Measurements from ENCODE around the gene RERE.

The RERE gene

DNA sequence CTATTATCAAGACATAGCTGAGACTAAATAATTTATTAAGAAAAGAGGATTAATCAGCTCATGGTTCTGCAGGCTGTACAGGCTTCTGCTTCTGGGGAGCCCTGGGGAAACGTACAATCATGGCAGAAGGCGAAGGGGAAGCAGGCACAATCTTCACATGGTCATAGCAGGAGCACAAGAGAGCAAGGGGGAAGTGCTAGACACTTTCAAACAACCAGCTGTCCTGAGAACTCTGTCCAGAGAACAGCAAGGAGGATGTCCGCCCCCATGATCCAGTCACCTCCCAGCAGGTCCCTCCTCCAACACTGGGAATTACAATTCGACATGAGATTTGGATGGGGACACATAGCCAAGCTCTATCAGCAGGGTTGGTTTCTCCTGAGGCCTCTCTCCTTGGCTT, 509.8 kb downstream of the RERE start:
- Histone ChIP-seq H3K27ac (ENCODE audit: low read depth, low read length) (no peak overlapping the region), H3K9ac (ENCODE audit: low read length) (no peak overlapping the region), H3K27me3 (ENCODE audit: control insufficient read depth, insufficient read depth, low read length) (no peaks in the 10 kb centered on the region), H3K36me3 (ENCODE audit: control insufficient read depth, insufficient read depth, low read length) (no peaks in the 10 kb centered on the region), H3K4me1 (ENCODE audit: control insufficient read depth, insufficient read depth, low read length) (no peaks in the 10 kb centered on the region), H3K4me3 (ENCODE audit: low read length) (no peak overlapping the region)

DNA sequence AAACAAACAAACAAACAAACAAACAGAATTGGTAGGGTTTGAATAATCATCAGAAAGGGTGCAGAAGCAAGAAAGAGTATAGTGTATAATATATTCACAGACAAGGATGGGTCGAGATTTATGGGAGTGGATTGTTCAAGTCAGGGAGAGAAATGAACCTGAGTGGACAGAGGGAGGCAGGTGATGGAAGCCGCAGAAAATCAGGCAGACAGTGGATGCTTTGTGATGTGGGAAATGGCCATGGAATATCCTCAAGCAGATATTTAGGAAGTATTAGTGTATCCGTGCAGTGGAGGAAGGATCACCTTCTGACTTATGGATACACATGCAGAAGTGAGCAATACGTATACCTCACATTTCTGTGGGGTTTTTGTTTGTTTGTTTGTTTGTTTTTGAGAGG, 513.6 kb downstream of the RERE start:
- no peak overlapping the region for H3K4me3 ChIP-seq (ENCODE audit: low read length)
- H3K27ac ChIP-seq (ENCODE audit: low read depth, low read length), result no peak overlapping the region
- H3K9ac ChIP-seq (ENCODE audit: low read length), result no peak overlapping the region
- H3K4me1 ChIP-seq (ENCODE audit: control insufficient read depth, insufficient read depth, low read length), result no peaks in the 10 kb centered on the region
- no peaks in the 10 kb centered on the region for H3K36me3 ChIP-seq (ENCODE audit: control insufficient read depth, insufficient read depth, low read length)
- H3K27me3 ChIP-seq (ENCODE audit: control insufficient read depth, insufficient read depth, low read length), result no peaks in the 10 kb centered on the region

DNA sequence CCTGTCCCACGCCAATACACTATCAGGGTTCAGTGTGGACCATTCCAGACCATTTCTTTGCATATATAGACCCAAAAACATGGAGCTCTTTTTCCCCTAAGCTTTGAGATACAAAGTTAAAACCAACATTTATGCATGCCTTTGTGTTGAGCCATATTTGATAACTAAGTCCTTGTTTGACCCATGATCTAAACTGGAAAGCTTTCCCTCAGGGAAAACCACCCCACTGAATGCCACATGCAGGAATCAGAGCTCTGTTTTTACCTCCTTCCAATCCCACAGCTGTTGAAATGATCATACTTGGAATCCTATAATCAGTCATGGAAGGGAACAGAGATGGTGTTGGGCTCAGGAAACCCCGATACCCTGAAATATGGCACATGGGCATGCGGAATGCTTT, 514.3 kb downstream of the RERE start:
- H3K9ac ChIP-seq (ENCODE audit: low read length), result no peak overlapping the region
- no peak overlapping the region for H3K4me3 ChIP-seq (ENCODE audit: low read length)
- no peaks in the 10 kb centered on the region for H3K36me3 ChIP-seq (ENCODE audit: control insufficient read depth, insufficient read depth, low read length)
- H3K4me1 ChIP-seq (ENCODE audit: control insufficient read depth, insufficient read depth, low read length), result no peaks in the 10 kb centered on the region
- H3K27ac ChIP-seq (ENCODE audit: low read depth, low read length), result no peak overlapping the region
- no peaks in the 10 kb centered on the region for H3K27me3 ChIP-seq (ENCODE audit: control insufficient read depth, insufficient read depth, low read length)

Measured in rectal smooth muscle tissue (tissue), 1 donor.